Measurements from ENCODE around the gene TNFRSF17.

- TF ChIP-seq CTCF (conservative IDR thresholded peaks at IDR 0.05 in 1 of 2, IDR thresholded peaks at IDR 0.05 in 1 of 2; ENCODE audit: extremely low read depth in 1 of 2, insufficient read depth in 1 of 2, low read depth in 1 of 2, low read length in 2 of 2) (no peak), EZH2 (IDR thresholded peaks at IDR 0.05; ENCODE audit: borderline replicate concordance, low read length) (no peak)
Observed at GRCh38 chr16:11957591-11958395, 7.2 kb upstream of the TNFRSF17 start.

Data from mammary epithelial cell (primary cell).